Ovary (tissue), 10 donors: ENCODE measurements around the gene RALA. TPM values are rescaled to one million over a fixed set of nuclear protein-coding genes. Genes with fewer than 3 reads are reported as not detected.

Experiments
- DNase-seq, 5 donors: peaks; one replicate each; pipeline ENCODE4 v3.0.0-alpha.2; 2019 to 2020
- H3K27ac ChIP-seq, 2 donors: fragments of 200-600 bp; one replicate each; pipeline versions ENCODE4 v1.5.1 to v1.8.0; 2019 to 2022
- H3K27me3 ChIP-seq: fragments of 200-600 bp; one replicate; pipeline ENCODE4 v1.8.0; 2022
- H3K36me3 ChIP-seq: fragments of 200-600 bp; sonication (generic); one replicate; pipeline ENCODE4 v1.5.1; 2019
- H3K4me1 ChIP-seq: one replicate; pipeline ENCODE4 v1.8.1; 2013; ENCODE audit warnings: mild to moderate bottlenecking, moderate library complexity; ENCODE audit not compliant: insufficient read depth
- H3K4me3 ChIP-seq: fragments of 200-600 bp; sonication (generic); one replicate; pipeline ENCODE4 v1.5.1; 2017
- H3K9me3 ChIP-seq, 2 donors: fragments of 200-600 bp in 1 of 2; sonication (generic) in 1 of 2; one replicate each; pipeline versions ENCODE4 v1.5.1 to v1.8.1; 2013 to 2019; ENCODE audit warnings: mild to moderate bottlenecking in 1 of 2, moderate library complexity in 1 of 2
- CTCF ChIP-seq, 3 donors: fragments of 450-650 bp in 2 of 3; fragments of 200-600 bp in 1 of 3; IDR thresholded peaks; one replicate each; pipeline versions ENCODE4 v1.5.1 to v1.8.0; 2016 to 2022; ENCODE audit warnings: antibody characterized with exemption in 3 of 3, mild to moderate bottlenecking in 1 of 3
- EP300 ChIP-seq: sonication (generic); formaldehyde crosslinking; IDR thresholded peaks from one replicate; pipeline ENCODE4 v1.6.1; 2017; ENCODE audit warnings: antibody characterized with exemption
- POLR2A ChIP-seq: fragments of 450-650 bp; IDR thresholded peaks from one replicate; pipeline ENCODE4 v1.6.1; 2017; ENCODE audit warnings: antibody characterized with exemption, mild to moderate bottlenecking, moderate library complexity
- WGBS, 3 donors: extraction: QIAGEN DNeasy Blood & Tissue Kit in 1 of 3; methylation state at CpG; one replicate each; pipeline versions ENCODE4 v1.1.5 to v1.1.7; 2013 to 2017; 5-methylcytosine and 5-hydroxymethylcytosine counted together
- intact Hi-C, 4 donors: fragments of 100-400 bp; cut with DNase I; formaldehyde crosslinking; loops; one replicate each; pipeline versions ENCODE4 v1.11.0 to v1.15.1; 2022 to 2023
- long read RNA-seq, 3 donors: library from polyadenylated mRNA in 2 of 3; unstranded in 2 of 3; transcript quantifications; one replicate each; pipeline ENCODE4 v2.0.0 and lab custom pipeline, GENCODE V29; 2021 to 2026
- polyA plus RNA-seq, 2 donors: library from polyadenylated mRNA; stranded (reverse); fragments of 200-250 nt in 1 of 2; fragments of 350-450 nt in 1 of 2; fragmentation: Illumina TruSeq in 1 of 2; extraction: RNeasy Lipid Tissue Mini Kit (QIAGEN cat#74804) in 1 of 2; gene quantifications; one replicate each; pipeline ENCODE4 v1.2.3, GENCODE V29; 2013 to 2014
- total RNA-seq, 7 donors: library from RNA; depleted of rRNA in 2 of 7; stranded (reverse); fragments of >200 nt in 2 of 7; fragmentation: NEBNext Ultra II Directional in 3 of 7; extraction: Animal tissue kit (Norgen Biotek cat#: 25700) in 3 of 7; gene quantifications; one replicate each; pipeline versions ENCODE4 v1.1.0 to v1.2.4, GENCODE V29; 2016 to 2023
- donor health status: DM: no; HTN: no; CAD: no; lungs with moderate emphysema.
- donor health status: DM: no; HTN: no; CAD: no.
- donor health status: Bipolar disorder and iron deficiency.
- donor health status: DM: yes; HTN: yes; CAD: no.
- donor health status: DM: no; HTN: no; CAD: no.
- donor health status: DM: yes; HTN: yes; CAD: no.

RALA gene, protein sequence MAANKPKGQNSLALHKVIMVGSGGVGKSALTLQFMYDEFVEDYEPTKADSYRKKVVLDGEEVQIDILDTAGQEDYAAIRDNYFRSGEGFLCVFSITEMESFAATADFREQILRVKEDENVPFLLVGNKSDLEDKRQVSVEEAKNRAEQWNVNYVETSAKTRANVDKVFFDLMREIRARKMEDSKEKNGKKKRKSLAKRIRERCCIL
- total RNA-seq, result 10 to 100 TPM; 13.9 to 32.9 (median 25.2) TPM
- polyA plus RNA-seq, result 10 to 100 TPM; 23.1 to 30.0 TPM
- long read RNA-seq, donor 1, transcript RALA-201 (5 exons, 2,880 nt), result major isoform, 63 of 72 reads
- long read RNA-seq, donor 1, partial matches to known transcripts, result 5 of 72 reads
- long read RNA-seq, donor 1, other reads (novel, unspliced or antisense), result 3 of 72 reads
- long read RNA-seq, donor 2, transcript RALA-201 (5 exons, 2,880 nt), result major isoform, 53 of 154 reads
- long read RNA-seq, donor 2, partial matches to known transcripts, result 101 of 154 reads
- long read RNA-seq, donor 2, other reads (novel, unspliced or antisense), result 0 of 154 reads
- long read RNA-seq, donor 3, transcript RALA-201 (5 exons, 2,880 nt), result major isoform, 55 of 63 reads
- long read RNA-seq, donor 3, partial matches to known transcripts, result 0 of 63 reads
- long read RNA-seq, donor 3, other reads (novel, unspliced or antisense), result 6 of 63 reads

DNA sequence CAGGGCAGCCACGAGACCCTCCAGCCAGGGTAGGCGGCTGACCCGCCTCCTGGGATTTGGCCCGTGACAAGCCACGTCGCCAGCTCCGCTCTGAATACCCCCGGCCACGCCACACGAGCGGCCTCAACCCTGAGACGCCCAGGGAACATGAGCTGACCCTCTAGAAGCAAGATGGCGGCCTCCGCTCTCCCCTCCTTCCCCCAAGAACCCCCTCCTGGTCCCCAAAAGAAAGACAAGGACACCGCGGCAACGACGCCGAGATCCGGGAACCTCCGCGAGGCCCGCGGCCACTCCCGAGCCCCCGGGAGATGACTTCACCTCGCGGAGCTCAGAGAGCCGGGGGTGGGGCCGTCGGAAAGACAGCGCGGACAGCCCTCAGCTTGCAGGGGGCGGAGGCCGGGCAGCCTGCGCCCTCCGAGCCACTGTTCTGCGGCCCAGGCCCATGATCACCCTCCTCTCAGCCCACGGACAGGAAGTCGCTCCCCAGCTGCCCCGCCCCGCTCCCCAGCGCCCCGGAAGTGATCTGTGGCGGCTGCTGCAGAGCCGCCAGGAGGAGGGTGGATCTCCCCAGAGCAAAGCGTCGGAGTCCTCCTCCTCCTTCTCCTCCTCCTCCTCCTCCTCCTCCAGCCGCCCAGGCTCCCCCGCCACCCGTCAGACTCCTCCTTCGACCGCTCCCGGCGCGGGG is at the start of gene RALA:
Gene RALA, plus strand, starts transcription at position 526 of the 685 bp plus-strand sequence. CDS start 63,096 bp downstream, outside the sequence.
- Histone ChIP-seq H3K4me3 (peak within 1 kb of the TSS; percentile 82), H3K27ac (peak within 1 kb of the TSS; percentile 82 to 84), H3K36me3 (no peaks in the 10 kb centered on the region), H3K27me3 (no peaks in the 10 kb centered on the region), H3K4me1 (peaks cover 12% of the 10 kb centered on the region), H3K9me3 (no peaks in the 10 kb centered on the region)
- intact Hi-C loops, result loop anchor here in 2 of 4 donors (5.0 to 10.0 kb wide), 2 partner anchors 112 to 119 kb away; no protein-coding TSS in a partner anchor
- 0 to 2% (median 1%) methylated on average over 43 to 56 of the region's 56 CpGs for WGBS, 3 donors
- DNase-seq, result peak; percentile 91 to 94 (median 92)
- TF ChIP-seq POLR2A, result peak; percentile 65
- no peak for TF ChIP-seq EP300

DNA sequence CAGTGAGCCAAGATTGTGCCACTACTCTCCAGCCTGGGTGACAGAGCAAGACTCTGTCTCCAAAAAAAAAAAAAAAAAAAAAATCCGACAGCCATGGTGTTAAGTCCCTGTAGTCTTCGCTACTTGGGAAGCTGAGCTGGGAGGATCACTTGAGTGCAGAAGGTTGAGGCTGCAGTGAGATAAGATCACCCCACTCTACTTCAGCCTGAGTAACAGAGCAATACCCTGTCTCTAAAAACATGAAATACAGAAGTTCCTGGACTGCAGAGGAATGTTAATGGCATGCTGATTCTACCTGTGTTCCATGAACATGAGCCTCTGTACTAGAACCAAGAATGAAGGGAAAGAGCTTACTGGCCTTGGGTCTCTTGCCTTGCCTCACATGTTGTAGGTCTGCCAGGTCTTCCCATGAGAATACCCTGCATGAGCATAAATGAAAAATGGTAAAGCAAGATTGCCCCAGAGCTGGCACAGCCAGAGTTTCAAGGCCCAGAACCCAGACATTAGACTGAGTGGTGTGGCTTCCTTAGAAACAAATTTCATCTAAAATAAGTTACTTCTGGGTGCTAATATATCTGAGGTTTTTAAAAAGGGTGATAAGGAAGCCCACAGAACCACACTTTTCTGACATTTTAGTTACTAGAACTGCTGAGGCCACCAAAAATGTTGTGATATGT is 48.6 kb upstream of the RALA start:
- Histone ChIP-seq H3K27ac (no peak overlapping the region), H3K36me3 (no peaks in the 10 kb centered on the region), H3K9me3 (no peaks in the 10 kb centered on the region), H3K4me1 (no peaks in the 10 kb centered on the region), H3K27me3 (no peaks in the 10 kb centered on the region), H3K4me3 (no peak overlapping the region)
- WGBS, 3 donors, result 95 to 97% (median 96%) methylated on average over 2 of the region's 2 CpGs
- no peak for DNase-seq
- intact Hi-C loops, result no loop called here
- TF ChIP-seq EP300 (no peak), CTCF (IDR thresholded peaks at IDR 0.05) (no peak), POLR2A (no peak)

DNA sequence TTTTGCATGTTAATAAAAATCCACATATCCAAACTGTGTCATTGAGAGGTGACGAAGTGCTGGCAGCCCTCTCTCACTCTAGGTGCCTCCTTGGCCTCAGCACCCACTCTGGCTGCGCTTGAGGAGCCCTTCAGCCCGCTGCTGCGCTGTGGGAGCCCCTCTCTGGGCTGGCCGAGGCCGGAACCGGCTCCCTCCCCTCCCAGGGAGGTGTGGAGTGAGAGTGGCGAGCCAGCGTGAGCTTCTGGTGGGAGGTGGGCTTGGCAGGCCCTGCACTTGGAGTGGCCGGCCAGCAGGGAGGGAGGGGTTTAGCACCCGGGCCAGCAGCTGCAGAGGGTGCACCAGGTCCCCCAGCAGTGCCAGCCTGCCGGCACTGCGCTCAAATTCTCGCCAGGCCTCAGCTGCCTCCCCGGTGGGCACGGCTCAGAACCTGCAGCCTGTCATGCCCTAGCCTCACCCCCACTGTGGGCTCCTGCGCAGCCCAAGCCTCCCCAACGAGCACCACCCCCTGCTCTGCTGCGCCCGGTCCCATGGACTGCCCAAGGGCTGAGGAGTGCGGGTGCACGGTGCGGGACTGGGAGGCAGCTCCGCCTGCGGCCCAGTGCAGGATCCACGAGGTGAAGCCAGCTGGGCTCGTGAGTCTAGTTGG is 46.0 kb upstream of the RALA start:
- Histone ChIP-seq H3K36me3 (no peaks in the 10 kb centered on the region), H3K9me3 (no peaks in the 10 kb centered on the region), H3K4me3 (no peak overlapping the region), H3K27ac (no peak overlapping the region), H3K27me3 (no peaks in the 10 kb centered on the region), H3K4me1 (no peaks in the 10 kb centered on the region)
- TF ChIP-seq CTCF (IDR thresholded peaks at IDR 0.05), result no peak
- TF ChIP-seq POLR2A, result no peak
- TF ChIP-seq EP300, result no peak
- 94 to 96% (median 95%) methylated on average over 26 to 27 of the region's 27 CpGs for WGBS, 3 donors
- intact Hi-C loops, result no loop called here
- no peak for DNase-seq

DNA sequence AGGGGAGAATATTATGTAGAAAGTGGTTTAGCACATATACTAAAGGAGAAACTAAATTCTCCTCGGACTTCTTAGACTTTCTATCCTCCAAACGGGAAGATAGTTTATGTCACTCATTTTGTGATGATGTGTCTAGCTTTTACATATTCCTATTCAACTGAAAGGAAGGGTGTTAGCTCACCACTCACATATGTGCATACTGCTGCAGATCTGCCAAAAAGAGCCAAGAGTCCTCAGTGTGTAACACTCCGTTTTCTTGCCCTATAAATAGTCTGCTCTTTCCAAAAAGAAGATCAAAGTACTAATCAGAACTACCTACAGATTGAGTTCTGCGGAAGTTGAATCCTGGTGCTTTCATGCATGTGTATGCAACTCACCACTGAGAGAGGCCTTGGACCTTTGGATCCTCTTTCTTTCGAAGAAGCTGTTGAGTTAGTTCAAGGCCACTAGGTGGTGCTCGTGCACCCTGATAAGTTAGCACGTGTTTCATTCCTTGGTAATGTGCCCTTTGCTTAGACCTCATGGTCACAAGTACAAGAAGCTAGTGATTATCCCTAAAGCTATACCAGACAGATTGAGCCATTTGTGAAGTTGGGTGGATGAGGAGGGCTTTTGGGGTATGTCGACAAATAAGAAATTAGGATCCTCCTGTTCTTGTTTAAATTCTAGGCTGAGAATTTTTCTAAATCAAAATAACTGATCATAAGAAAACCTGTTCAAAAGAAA is 43.1 kb upstream of the RALA start:
- Histone ChIP-seq H3K27me3 (no peaks in the 10 kb centered on the region), H3K4me3 (no peak overlapping the region), H3K9me3 (no peaks in the 10 kb centered on the region), H3K36me3 (no peaks in the 10 kb centered on the region), H3K4me1 (no peaks in the 10 kb centered on the region), H3K27ac (no peak overlapping the region)
- no peak for TF ChIP-seq EP300
- TF ChIP-seq POLR2A, result no peak
- TF ChIP-seq CTCF (IDR thresholded peaks at IDR 0.05), result peak; percentile 67 to 78 (median 69)
- 15 to 20% (median 20%) methylated on average over 8 of the region's 8 CpGs for WGBS, 3 donors
- peak; percentile 71 to 84 (median 77) for DNase-seq
- intact Hi-C loops, result loop anchor here (1.0 to 5.0 kb wide), 4 partner anchors 162 to 167 kb away; no protein-coding TSS in a partner anchor
